Inflammatory macrophage treated with lipopolysaccharide for 4 hours (primary cell): ENCODE measurements around the gene SREBF2.
"Not testable (repeated sequence)": the region's sequence is repeated elsewhere in the genome, so short reads cannot be mapped to it uniquely, and the experiment has no call there.

Experiments used
- DNase-seq: peaks from one replicate; pipeline ENCODE4 v3.0.0-alpha.2; 2020

SREBF2 gene

GRCh38 chr22:41948928-41949296, 116.0 kb downstream of the SREBF2 start:
- not testable (repeated sequence) for DNase-seq

- DNase-seq: no peak
Observed at GRCh38 chr22:41949297-41949965, 116.5 kb downstream of the SREBF2 start.

- DNase-seq: no peak
Observed at GRCh38 chr22:41951898-41952474, 119.1 kb downstream of the SREBF2 start, which contains the start of gene SMIM45. TSS of gene SMIM45 (plus strand) at chr22:41952150.

- DNase-seq: no peak
Observed at GRCh38 chr22:41952713-41953112, 119.8 kb downstream of the SREBF2 start.
